Astrocyte (in vitro differentiated cells and primary cell): ENCODE results near the gene SGK2.

ENCODE experiments used
- EZH2 ChIP-seq: IDR thresholded peaks from 2 replicates; pipeline ENCODE4 v1.6.1; 2012; ENCODE audit warnings: mild to moderate bottlenecking, low read length, inconsistent platforms; ENCODE audit not compliant: insufficient read depth
- TF ChIP-seq, protein P1 (sequence below): IDR thresholded peaks from 2 replicates; pipeline ENCODE4 v1.5.1; 2011; ENCODE audit warnings: low read depth, mild to moderate bottlenecking, inconsistent platforms, low read length, moderate library complexity; ENCODE audit not compliant: insufficient read depth

DNA sequence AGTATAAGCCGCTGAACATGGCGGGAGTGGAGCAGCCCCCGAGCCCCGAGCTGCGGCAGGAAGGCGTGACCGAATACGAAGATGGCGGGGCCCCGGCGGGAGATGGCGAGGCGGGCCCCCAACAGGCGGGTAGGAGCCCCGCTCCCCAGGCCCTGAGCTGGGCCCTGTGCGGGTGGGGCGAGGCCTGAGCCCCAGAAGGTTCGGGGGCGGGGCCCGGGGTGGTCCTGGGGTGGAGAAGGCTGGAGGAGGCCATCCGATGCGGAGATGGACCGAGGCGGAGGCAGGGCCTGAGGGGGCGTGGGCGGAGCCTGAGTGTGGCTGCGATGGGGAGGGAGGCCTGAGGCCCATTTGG is 44.2 kb upstream of the SGK2 start:
- TF ChIP-seq, protein P1, sequence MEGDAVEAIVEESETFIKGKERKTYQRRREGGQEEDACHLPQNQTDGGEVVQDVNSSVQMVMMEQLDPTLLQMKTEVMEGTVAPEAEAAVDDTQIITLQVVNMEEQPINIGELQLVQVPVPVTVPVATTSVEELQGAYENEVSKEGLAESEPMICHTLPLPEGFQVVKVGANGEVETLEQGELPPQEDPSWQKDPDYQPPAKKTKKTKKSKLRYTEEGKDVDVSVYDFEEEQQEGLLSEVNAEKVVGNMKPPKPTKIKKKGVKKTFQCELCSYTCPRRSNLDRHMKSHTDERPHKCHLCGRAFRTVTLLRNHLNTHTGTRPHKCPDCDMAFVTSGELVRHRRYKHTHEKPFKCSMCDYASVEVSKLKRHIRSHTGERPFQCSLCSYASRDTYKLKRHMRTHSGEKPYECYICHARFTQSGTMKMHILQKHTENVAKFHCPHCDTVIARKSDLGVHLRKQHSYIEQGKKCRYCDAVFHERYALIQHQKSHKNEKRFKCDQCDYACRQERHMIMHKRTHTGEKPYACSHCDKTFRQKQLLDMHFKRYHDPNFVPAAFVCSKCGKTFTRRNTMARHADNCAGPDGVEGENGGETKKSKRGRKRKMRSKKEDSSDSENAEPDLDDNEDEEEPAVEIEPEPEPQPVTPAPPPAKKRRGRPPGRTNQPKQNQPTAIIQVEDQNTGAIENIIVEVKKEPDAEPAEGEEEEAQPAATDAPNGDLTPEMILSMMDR, result no peak
- no peak for TF ChIP-seq EZH2
